Activated naive CD8-positive, alpha-beta T cell treated with anti-CD3 and anti-CD28 coated beads, Interleukin-2, amount 10 ng/mL, durations not matched to agents 7 days and 5 days (primary cell): ENCODE results near the gene MAST3. TPM values are rescaled to one million over a fixed set of nuclear protein-coding genes. Genes with fewer than 3 reads are reported as not detected.

ENCODE experiments used
- ATAC-seq: fragments of 150-1000 bp; cut with Tn5 transposase; one replicate; pipeline ENCODE4 v1.10.0; 2021; ENCODE audit warnings: low read depth, moderate library complexity
- POLR2A ChIA-PET: fragments of 350-600 bp; sonication (Branson Sonifier 250); formaldehyde crosslinking; loops from one replicate; lab custom pipeline; 2021; ENCODE audit warnings: antibody characterized with exemption; lab: Charles Lee
- DNase-seq: peaks from one replicate; pipeline ENCODE4 v3.0.0; 2021
- H3K27ac Mint-ChIP-seq: one replicate; pipeline ENCODE4 v1.8.0; 2022; ENCODE audit warnings: mild to moderate bottlenecking, mixed read lengths
- H3K27me3 Mint-ChIP-seq: one replicate; pipeline ENCODE4 v1.8.0; 2022; ENCODE audit warnings: mild to moderate bottlenecking, moderate library complexity, mixed read lengths
- H3K36me3 Mint-ChIP-seq: one replicate; pipeline ENCODE4 v1.8.0; 2021; ENCODE audit warnings: mild to moderate bottlenecking, mixed read lengths
- H3K4me1 Mint-ChIP-seq: one replicate; pipeline ENCODE4 v1.8.0; 2021; ENCODE audit warnings: mixed read lengths
- H3K4me3 Mint-ChIP-seq: one replicate; pipeline ENCODE4 v1.8.0; 2022; ENCODE audit warnings: mild to moderate bottlenecking, moderate library complexity, mixed read lengths
- H3K9me3 Mint-ChIP-seq: one replicate; pipeline ENCODE4 v1.8.0; 2021; ENCODE audit warnings: mixed read lengths
- total RNA-seq, 2 experiments: library from RNA; stranded (reverse); gene quantifications; one replicate each; pipeline ENCODE4 v1.2.3, GENCODE V29; 2021

Gene MAST3
- total RNA-seq, 2 experiments from 2014 or later: 36.7 to 38.3 TPM

GRCh38 chr19:18090545-18091216 is 6.9 kb upstream of the MAST3 start:
- POLR2A ChIA-PET: interaction anchor here (0.5 to 5.3 kb wide), 15 partner anchors 13 to 1162 kb away, joined by 3 to 38 read pairs (median 4); partner anchors contain the start of genes PIK3R2, RPL18A and SSBP4
- ATAC-seq (no peak), DNase-seq (no peak)
- H3K4me1 Mint-ChIP-seq: peaks cover 54% of the 10 kb centered on the region
- no peaks in the 10 kb centered on the region for H3K9me3 Mint-ChIP-seq
- H3K27ac Mint-ChIP-seq: peak overlapping the region; percentile 99
- H3K36me3 Mint-ChIP-seq: peaks cover 4% of the 10 kb centered on the region
- H3K4me3 Mint-ChIP-seq: peak overlapping the region; percentile 77
- no peaks in the 10 kb centered on the region for H3K27me3 Mint-ChIP-seq

GRCh38 chr19:18091217-18091608 is 6.4 kb upstream of the MAST3 start:
- no peaks in the 10 kb centered on the region for H3K27me3 Mint-ChIP-seq
- POLR2A ChIA-PET: interaction anchor here (0.5 to 5.3 kb wide), 15 partner anchors 12 to 1163 kb away, joined by 3 to 38 read pairs (median 4); partner anchors contain the start of genes PIK3R2 and SSBP4
- H3K4me3 Mint-ChIP-seq: peak overlapping the region; percentile 77
- no peaks in the 10 kb centered on the region for H3K9me3 Mint-ChIP-seq
- peak overlapping the region; percentile 99 for H3K27ac Mint-ChIP-seq
- peak; percentile 78 for DNase-seq
- H3K4me1 Mint-ChIP-seq: peaks cover 52% of the 10 kb centered on the region
- peaks cover 4% of the 10 kb centered on the region for H3K36me3 Mint-ChIP-seq
- ATAC-seq: peak; percentile 73

GRCh38 chr19:18093439-18094161 is 4.0 kb upstream of the MAST3 start:
- Mint-ChIP-seq H3K4me3 (no peak overlapping the region), H3K9me3 (no peaks in the 10 kb centered on the region), H3K27ac (no peak overlapping the region), H3K4me1 (peaks cover 43% of the 10 kb centered on the region), H3K36me3 (no peaks in the 10 kb centered on the region), H3K27me3 (no peaks in the 10 kb centered on the region)
- ATAC-seq (no peak), DNase-seq (no peak)
- POLR2A ChIA-PET: interaction anchor here (0.5 to 1.3 kb wide), 3 partner anchors 26 to 234 kb away, joined by 3 to 4 read pairs (median 4); no protein-coding TSS in a partner anchor

GRCh38 chr19:18096258-18096657 is 1.3 kb upstream of the MAST3 start:
- H3K4me1 Mint-ChIP-seq: peaks cover 29% of the 10 kb centered on the region
- H3K9me3 Mint-ChIP-seq: no peaks in the 10 kb centered on the region
- H3K27me3 Mint-ChIP-seq: no peaks in the 10 kb centered on the region
- ATAC-seq (no peak), DNase-seq (no peak)
- H3K36me3 Mint-ChIP-seq: no peaks in the 10 kb centered on the region
- no peak overlapping the region for H3K4me3 Mint-ChIP-seq
- POLR2A ChIA-PET: interaction anchor here (0.7 to 1.2 kb wide), 2 partner anchors 17 to 47 kb away, joined by 3 to 4 read pairs; no protein-coding TSS in a partner anchor
- no peak overlapping the region for H3K27ac Mint-ChIP-seq

GRCh38 chr19:18097993-18098890 is 664 bp downstream of the MAST3 start:
- ATAC-seq (no peak), DNase-seq (no peak)
- POLR2A ChIA-PET: interaction anchor here (0.6 to 2.8 kb wide), 5 partner anchors 10 to 179 kb away, joined by 3 to 35 read pairs (median 5); partner anchors contain the start of gene IL12RB1

GRCh38 chr19:18098891-18099622 is 1.5 kb downstream of the MAST3 start:
- POLR2A ChIA-PET: interaction anchor here (0.8 to 2.8 kb wide), 3 partner anchors 11 to 24 kb away, joined by 4 to 35 read pairs (median 5); partner anchors contain the start of gene IL12RB1

More at GRCh38 chr19:18097993-18098890, 664 bp downstream of the MAST3 start:
- Mint-ChIP-seq H3K9me3 (no peaks in the 10 kb centered on the region), H3K36me3 (no peaks in the 10 kb centered on the region), H3K4me3 (peak overlapping the region; percentile 92), H3K27me3 (no peaks in the 10 kb centered on the region), H3K27ac (peak overlapping the region; percentile 61), H3K4me1 (peaks cover 20% of the 10 kb centered on the region)

GRCh38 chr19:18099623-18099995 is 2.0 kb downstream of the MAST3 start:
- DNase-seq (no peak), ATAC-seq (no peak)
- POLR2A ChIA-PET: interaction anchor here (0.8 to 2.8 kb wide), 2 partner anchors 11 to 12 kb away, joined by 4 to 35 read pairs; partner anchors contain the start of gene IL12RB1
- no peaks in the 10 kb centered on the region for H3K36me3 Mint-ChIP-seq
- H3K4me3 Mint-ChIP-seq: peak overlapping the region; percentile 92
- no peaks in the 10 kb centered on the region for H3K27me3 Mint-ChIP-seq
- peaks cover 27% of the 10 kb centered on the region for H3K4me1 Mint-ChIP-seq
- no peaks in the 10 kb centered on the region for H3K9me3 Mint-ChIP-seq
- peak overlapping the region; percentile 40 for H3K27ac Mint-ChIP-seq

More at GRCh38 chr19:18098891-18099622, 1.5 kb downstream of the MAST3 start:
- H3K4me1 Mint-ChIP-seq: peaks cover 23% of the 10 kb centered on the region
- peak overlapping the region; percentile 92 for H3K4me3 Mint-ChIP-seq
- peak; percentile 15 for ATAC-seq
- peak overlapping the region; percentile 61 for H3K27ac Mint-ChIP-seq
- no peaks in the 10 kb centered on the region for H3K9me3 Mint-ChIP-seq
- DNase-seq: no peak
- H3K36me3 Mint-ChIP-seq: no peaks in the 10 kb centered on the region
- H3K27me3 Mint-ChIP-seq: no peaks in the 10 kb centered on the region

- POLR2A ChIA-PET: interaction anchor here (0.7 kb wide), 1 partner anchor 181 kb away, joined by 3 read pairs; the partner anchor contains the start of gene JUND
- Mint-ChIP-seq H3K4me1 (peaks cover 26% of the 10 kb centered on the region), H3K4me3 (no peak overlapping the region), H3K9me3 (no peaks in the 10 kb centered on the region), H3K36me3 (no peaks in the 10 kb centered on the region), H3K27ac (no peak overlapping the region), H3K27me3 (no peaks in the 10 kb centered on the region)
- ATAC-seq (no peak), DNase-seq (no peak)
Observed at GRCh38 chr19:18100710-18101109, 3.1 kb downstream of the MAST3 start.

GRCh38 chr19:18101268-18101667 is 3.7 kb downstream of the MAST3 start:
- POLR2A ChIA-PET: interaction anchor here (0.7 kb wide), 1 partner anchor 180 kb away, joined by 3 read pairs; the partner anchor contains the start of gene JUND

GRCh38 chr19:18102916-18103542 is 5.5 kb downstream of the MAST3 start:
- no peak overlapping the region for H3K4me3 Mint-ChIP-seq
- peaks cover 23% of the 10 kb centered on the region for H3K4me1 Mint-ChIP-seq
- DNase-seq: no peak
- no peaks in the 10 kb centered on the region for H3K27me3 Mint-ChIP-seq
- H3K9me3 Mint-ChIP-seq: no peaks in the 10 kb centered on the region
- no peak overlapping the region for H3K27ac Mint-ChIP-seq
- no peaks in the 10 kb centered on the region for H3K36me3 Mint-ChIP-seq
- ATAC-seq: no peak
- POLR2A ChIA-PET: interaction anchor here (3.6 kb wide), 1 partner anchor 13 kb away, joined by 38 read pairs; no protein-coding TSS in a partner anchor

More at GRCh38 chr19:18101268-18101667, 3.7 kb downstream of the MAST3 start:
- ATAC-seq (no peak), DNase-seq (no peak)
- Mint-ChIP-seq H3K27ac (no peak overlapping the region), H3K4me3 (no peak overlapping the region), H3K4me1 (peaks cover 26% of the 10 kb centered on the region), H3K9me3 (no peaks in the 10 kb centered on the region), H3K36me3 (no peaks in the 10 kb centered on the region), H3K27me3 (no peaks in the 10 kb centered on the region)

- Mint-ChIP-seq H3K27ac (peak overlapping the region; percentile 75), H3K27me3 (no peaks in the 10 kb centered on the region), H3K4me3 (peak overlapping the region; percentile 76), H3K9me3 (no peaks in the 10 kb centered on the region), H3K4me1 (peaks cover 18% of the 10 kb centered on the region), H3K36me3 (no peaks in the 10 kb centered on the region)
- POLR2A ChIA-PET: interaction anchor here (0.6 to 3.6 kb wide), 2 partner anchors 14 to 15 kb away, joined by 3 to 38 read pairs; no protein-coding TSS in a partner anchor
- no peak for DNase-seq
- ATAC-seq: peak; percentile 42
Observed at GRCh38 chr19:18104793-18105131, 7.2 kb downstream of the MAST3 start.
